ENCODE data around the gene ZNF625. TPM values are rescaled to one million over a fixed set of nuclear protein-coding genes. Genes with fewer than 3 reads are reported as not detected.
A peak's percentile ranks its signal among the peaks of the same experiment; 100 is the strongest.

ZNF625 gene
- total RNA-seq (1 to 10 TPM; 5.0 to 8.0 (median 6.9) TPM), polyA plus RNA-seq (1 to 10 TPM in 2 of 3 donors, not detected in 1; 1.7 to 1.8 TPM)

DNA sequence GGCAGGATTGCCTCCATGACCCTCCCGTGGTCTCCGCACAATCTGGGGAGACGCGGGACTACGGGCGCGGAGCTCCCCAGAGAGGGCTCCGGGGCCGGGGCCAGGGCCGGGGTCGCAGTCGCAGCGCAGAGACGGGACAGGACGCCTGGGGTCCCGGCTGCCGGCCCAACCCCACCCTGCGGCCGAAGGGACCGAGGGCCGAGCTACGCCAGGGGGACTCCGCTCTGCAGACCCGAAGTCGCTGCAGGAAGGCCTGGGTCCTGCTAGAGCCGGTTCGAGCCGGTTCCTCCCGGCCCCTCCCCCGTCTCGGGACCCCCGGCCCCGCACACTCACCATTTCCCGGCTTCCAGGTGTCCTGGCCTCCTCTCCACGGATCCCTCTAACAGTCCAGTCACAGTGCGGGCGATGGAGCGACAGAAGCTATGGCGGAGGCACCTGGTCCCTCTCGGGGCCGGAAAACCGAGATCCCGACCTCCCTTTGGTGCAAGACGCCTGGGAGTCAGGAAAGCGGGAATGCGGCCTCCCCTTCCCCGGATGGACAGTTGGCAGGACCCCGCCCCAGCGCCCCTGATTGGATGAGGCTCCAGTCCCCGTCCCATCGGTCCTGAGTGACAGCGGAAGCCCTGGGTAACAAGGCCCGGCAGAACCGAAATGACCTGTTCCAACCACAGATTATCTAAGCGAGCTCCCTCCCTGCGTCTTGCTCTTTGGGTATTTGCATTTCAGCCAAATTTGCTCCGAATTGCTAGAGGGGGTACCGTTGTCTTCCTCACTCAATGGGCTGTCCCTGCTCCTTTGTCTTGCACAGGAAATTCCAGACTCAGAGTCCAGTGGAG lies at the start of gene ZNF625:
Gene ZNF625 (minus strand): TSS at position 512 of the 836 bp plus-strand sequence. CDS start 176 bp downstream, at position 336.
- Histone ChIP-seq H3K4me3 (peak within 1 kb of the TSS; percentile 61 to 86 (median 78)), H3K9me3 (no peaks in the 10 kb centered on the region), H3K36me3 (no peaks in the 10 kb centered on the region), H3K27me3 (no peaks in the 10 kb centered on the region), H3K4me1 (peaks cover 0 to 23% (median 17%) of the 10 kb centered on the region in 4 donors), H3K27ac (peak within 1 kb of the TSS; percentile 81 to 85 (median 84))
- DNase-seq: peak; percentile 94
- TF ChIP-seq EP300 (IDR thresholded peaks at IDR 0.05): no peak
- TF ChIP-seq POLR2AphosphoS5 (IDR thresholded peaks at IDR 0.05): peak; percentile 47 to 82 (median 76)
- TF ChIP-seq, protein P1, sequence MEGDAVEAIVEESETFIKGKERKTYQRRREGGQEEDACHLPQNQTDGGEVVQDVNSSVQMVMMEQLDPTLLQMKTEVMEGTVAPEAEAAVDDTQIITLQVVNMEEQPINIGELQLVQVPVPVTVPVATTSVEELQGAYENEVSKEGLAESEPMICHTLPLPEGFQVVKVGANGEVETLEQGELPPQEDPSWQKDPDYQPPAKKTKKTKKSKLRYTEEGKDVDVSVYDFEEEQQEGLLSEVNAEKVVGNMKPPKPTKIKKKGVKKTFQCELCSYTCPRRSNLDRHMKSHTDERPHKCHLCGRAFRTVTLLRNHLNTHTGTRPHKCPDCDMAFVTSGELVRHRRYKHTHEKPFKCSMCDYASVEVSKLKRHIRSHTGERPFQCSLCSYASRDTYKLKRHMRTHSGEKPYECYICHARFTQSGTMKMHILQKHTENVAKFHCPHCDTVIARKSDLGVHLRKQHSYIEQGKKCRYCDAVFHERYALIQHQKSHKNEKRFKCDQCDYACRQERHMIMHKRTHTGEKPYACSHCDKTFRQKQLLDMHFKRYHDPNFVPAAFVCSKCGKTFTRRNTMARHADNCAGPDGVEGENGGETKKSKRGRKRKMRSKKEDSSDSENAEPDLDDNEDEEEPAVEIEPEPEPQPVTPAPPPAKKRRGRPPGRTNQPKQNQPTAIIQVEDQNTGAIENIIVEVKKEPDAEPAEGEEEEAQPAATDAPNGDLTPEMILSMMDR (IDR thresholded peaks at IDR 0.05): no peak
- peak in 1 of 2 donors; percentile 55 for TF ChIP-seq POLR2A (IDR thresholded peaks at IDR 0.05)
- 1 to 2% methylated on average over 58 of the region's 58 CpGs for WGBS, 2 donors
- intact Hi-C loops (cut with DNase I): no loop called here

DNA sequence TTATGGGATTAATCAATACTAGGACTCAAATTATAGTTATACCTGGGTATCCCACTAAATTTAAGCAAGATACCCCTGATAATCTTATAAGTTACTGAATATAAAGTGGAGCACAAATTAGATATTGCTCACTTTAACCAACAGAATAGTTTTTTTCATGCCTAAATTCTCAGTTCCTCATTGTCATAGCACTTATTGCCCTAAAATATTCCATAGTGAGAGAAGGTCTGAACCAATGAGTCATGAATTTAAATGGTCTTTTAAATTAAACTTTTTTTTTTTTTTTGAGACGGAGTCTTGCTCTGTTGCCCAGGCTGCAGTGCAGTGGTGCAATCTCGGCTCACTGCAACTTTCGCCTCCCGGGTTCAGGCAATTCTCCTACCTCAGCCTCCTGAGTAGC lies 48.8 kb upstream of the ZNF625 start:
- no peak for TF ChIP-seq EP300 (IDR thresholded peaks at IDR 0.05)
- no peak for TF ChIP-seq POLR2AphosphoS5 (IDR thresholded peaks at IDR 0.05)
- TF ChIP-seq, protein P1 (IDR thresholded peaks at IDR 0.05): no peak
- TF ChIP-seq POLR2A (IDR thresholded peaks at IDR 0.05): no peak
- Histone ChIP-seq H3K27ac (no peak overlapping the region), H3K27me3 (no peaks in the 10 kb centered on the region), H3K36me3 (peaks cover 0 to 7% (median 0%) of the 10 kb centered on the region in 4 donors), H3K4me1 (no peaks in the 10 kb centered on the region), H3K9me3 (peaks cover 0 to 20% (median 12%) of the 10 kb centered on the region in 4 donors), H3K4me3 (no peak overlapping the region)
- DNase-seq: no peak
- WGBS, 2 donors: 87 to 97% methylated on average over 4 of the region's 4 CpGs
- intact Hi-C loops (cut with DNase I): no loop called here

DNA sequence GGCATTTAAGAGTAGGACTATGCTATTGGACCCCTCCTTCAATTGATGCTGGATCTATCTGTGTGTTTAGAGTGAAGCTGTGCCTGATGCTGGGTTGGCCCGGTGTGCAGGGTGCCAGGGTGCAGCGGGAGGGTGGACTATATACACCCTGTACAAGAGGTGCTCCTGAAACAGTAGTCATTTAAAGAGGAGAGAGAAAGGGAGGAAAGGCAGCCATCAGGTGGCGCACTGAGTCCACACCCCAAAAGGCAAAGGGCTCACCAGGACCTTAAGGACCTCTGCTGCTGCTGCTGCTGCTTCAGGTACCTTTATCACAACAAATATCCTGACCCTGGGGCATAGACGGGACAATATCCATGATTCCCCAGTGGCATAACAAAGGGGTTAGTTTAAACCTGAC lies 45.7 kb upstream of the ZNF625 start:
- Histone ChIP-seq H3K4me1 (no peaks in the 10 kb centered on the region), H3K27ac (no peak overlapping the region), H3K36me3 (no peaks in the 10 kb centered on the region), H3K27me3 (no peaks in the 10 kb centered on the region), H3K9me3 (peaks cover 0 to 7% (median 0%) of the 10 kb centered on the region in 4 donors), H3K4me3 (no peak overlapping the region)
- DNase-seq: no peak
- WGBS, 2 donors: 16 to 56% methylated on average over 4 of the region's 4 CpGs
- TF ChIP-seq, protein P1 (IDR thresholded peaks at IDR 0.05): peak in 1 of 4 experiments; percentile 13
- no peak for TF ChIP-seq POLR2AphosphoS5 (IDR thresholded peaks at IDR 0.05)
- intact Hi-C loops (cut with DNase I): no loop called here

DNA sequence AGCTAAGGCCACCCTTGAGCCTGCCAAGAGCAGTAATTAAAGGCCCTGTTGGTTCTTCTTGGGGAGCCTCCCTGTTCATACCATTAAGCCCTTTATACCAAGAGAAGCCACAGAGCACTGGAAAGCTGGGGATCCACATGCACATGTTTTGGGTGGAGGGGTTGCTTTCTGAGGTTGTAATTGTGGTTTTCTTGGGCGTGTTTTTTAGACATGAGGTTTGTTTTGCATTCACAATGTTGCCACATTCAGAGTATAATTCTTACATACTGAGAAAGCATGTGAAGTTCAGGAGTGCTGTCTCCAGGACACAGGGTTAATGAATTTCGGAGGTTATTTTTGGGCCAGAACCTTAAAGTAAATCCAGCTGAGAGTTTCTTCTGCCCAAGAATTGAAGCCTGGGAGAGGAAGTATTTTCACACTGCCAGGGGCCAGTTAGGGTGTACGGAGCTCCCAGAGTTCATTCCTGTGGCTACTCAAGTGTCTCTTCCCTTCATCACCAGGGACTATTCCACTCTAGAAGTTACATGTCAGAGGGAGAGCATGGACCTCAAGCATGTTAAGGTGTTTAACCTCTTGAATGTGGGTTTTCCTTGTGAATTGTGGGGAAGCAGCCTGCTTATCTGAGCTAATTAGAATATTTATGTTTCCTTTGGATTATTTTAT lies 43.4 kb upstream of the ZNF625 start:
- TF ChIP-seq POLR2AphosphoS5 (IDR thresholded peaks at IDR 0.05): no peak
- no peak for TF ChIP-seq EP300 (IDR thresholded peaks at IDR 0.05)
- TF ChIP-seq, protein P1 (IDR thresholded peaks at IDR 0.05): no peak
- no peak for TF ChIP-seq POLR2A (IDR thresholded peaks at IDR 0.05)
- DNase-seq: no peak
- Histone ChIP-seq H3K4me1 (peaks cover 0 to 11% (median 7%) of the 10 kb centered on the region in 4 donors), H3K9me3 (peaks cover 0 to 6% (median 0%) of the 10 kb centered on the region in 4 donors), H3K27ac (no peak overlapping the region), H3K27me3 (no peaks in the 10 kb centered on the region), H3K36me3 (no peaks in the 10 kb centered on the region), H3K4me3 (no peak overlapping the region)
- intact Hi-C loops (cut with DNase I): loop anchor here (10.0 kb wide), 2 partner anchors 95 to 165 kb away; partner anchors contain the start of genes ZNF44 and ZNF442
- 58 to 82% methylated on average over 3 of the region's 3 CpGs for WGBS, 2 donors
